Esophagus muscularis mucosa (tissue), 3 donors: ENCODE data around the gene UBE2I.

Source experiments
- CTCF ChIP-seq, 3 experiments: fragments of 200-600 bp in 2 of 3; fragments of 450-650 bp in 1 of 3; sonication (generic) in 2 of 3; IDR thresholded peaks; one replicate each; pipeline ENCODE4 v1.5.1; 2017 to 2019; ENCODE audit warnings: antibody characterized with exemption in 3 of 3, mild to moderate bottlenecking in 2 of 3, moderate library complexity in 1 of 3
- POLR2A ChIP-seq: fragments of 450-650 bp; IDR thresholded peaks from one replicate; pipeline ENCODE4 v1.6.1; 2017; ENCODE audit warnings: antibody characterized with exemption, moderate library complexity, mild to moderate bottlenecking, low read depth
- POLR2AphosphoS5 ChIP-seq, 2 donors: sonication (generic); formaldehyde crosslinking; IDR thresholded peaks; one replicate each; pipeline ENCODE4 v1.6.1; 2017; ENCODE audit warnings: antibody characterized with exemption in 2 of 2

- TF ChIP-seq CTCF (IDR thresholded peaks at IDR 0.05) = no peak
- TF ChIP-seq POLR2A = no peak
- TF ChIP-seq POLR2AphosphoS5 (IDR thresholded peaks at IDR 0.05) = no peak
These were observed 3.5 kb downstream of the UBE2I start for GRCh38 chr16:1312903-1313302.
